T-helper 22 cell (primary cell): ENCODE results near the gene CALHM4.
"Not testable (repeated sequence)": the region's sequence is repeated elsewhere in the genome, so short reads cannot be mapped to it uniquely, and the experiment has no call there.

Experiments used
- DNase-seq: peaks from one replicate; pipeline ENCODE4 v3.0.0-alpha.2; 2020; ENCODE audit warnings: low read depth

CALHM4 gene

GRCh38 chr6:116577486-116577885 lies 23.9 kb downstream of the CALHM4 start:
- DNase-seq = no peak

DNA sequence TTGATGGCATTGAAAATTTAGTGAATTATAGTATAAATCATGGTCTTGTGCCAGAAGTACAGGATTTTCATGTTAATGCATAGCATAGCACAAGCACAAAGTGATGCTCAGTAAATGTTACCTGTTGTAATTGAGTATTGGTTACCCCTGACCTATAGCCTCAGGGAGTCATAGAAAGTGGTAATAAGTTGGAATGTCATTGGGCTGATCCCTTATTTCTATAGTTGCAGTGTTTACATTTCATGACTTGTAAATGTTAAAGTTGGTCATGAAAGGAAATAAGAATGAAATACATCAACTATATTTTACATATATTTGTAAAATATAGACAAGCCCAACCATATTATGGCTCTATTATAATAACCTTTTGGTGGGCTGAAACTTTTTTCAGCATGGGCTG lies 24.8 kb downstream of the CALHM4 start:
- DNase-seq = no peak

GRCh38 chr6:116579143-116579542 lies 25.6 kb downstream of the CALHM4 start:
- no peak for DNase-seq

- no peak for DNase-seq
These were observed 26.6 kb downstream of the CALHM4 start for GRCh38 chr6:116580198-116580597.

- no peak for DNase-seq
These were observed 32.7 kb downstream of the CALHM4 start for GRCh38 chr6:116586276-116586675.

GRCh38 chr6:116586738-116587137 lies 33.2 kb downstream of the CALHM4 start:
- DNase-seq = no peak

DNA sequence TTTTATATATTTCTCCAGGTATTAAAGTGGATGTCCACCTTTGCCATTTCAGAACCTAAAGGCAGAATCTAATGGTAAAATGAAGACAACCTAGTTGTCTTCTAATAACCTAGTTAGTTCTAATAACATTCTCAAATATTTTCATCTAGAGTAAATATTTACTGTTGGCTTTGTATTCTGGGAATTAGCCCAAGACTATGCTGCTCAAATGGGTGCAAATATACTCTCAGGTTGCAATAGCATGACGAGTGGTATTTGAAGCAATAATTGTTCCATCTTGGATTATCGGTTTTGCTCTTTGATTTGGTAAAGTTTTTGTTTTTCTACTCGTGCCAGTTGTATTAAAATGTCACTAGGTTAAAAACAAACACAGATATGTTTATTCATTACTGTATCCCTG lies 41.7 kb downstream of the CALHM4 start:
- DNase-seq = no peak

- no peak for DNase-seq
These were observed 43.3 kb downstream of the CALHM4 start for GRCh38 chr6:116596815-116597214.

DNA sequence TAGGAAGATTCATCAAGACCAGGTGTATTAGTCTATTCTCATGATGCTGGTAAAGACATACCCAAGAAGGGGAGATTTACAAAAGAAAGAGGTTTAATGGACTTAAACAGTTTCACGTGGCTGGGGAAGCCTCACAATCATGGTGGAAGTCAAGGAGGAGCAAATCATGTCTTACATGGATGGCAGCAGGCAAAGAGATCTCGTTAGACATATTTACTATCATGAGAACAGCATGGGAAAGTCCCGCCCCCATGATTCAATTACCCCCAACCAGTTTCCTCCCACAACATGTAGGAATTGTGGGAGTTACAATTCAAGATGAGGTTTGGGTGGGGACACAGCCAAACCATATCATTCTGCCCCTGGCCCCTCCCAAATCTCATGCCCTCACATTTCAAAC lies 50.4 kb downstream of the CALHM4 start:
- not testable (repeated sequence) for DNase-seq

DNA sequence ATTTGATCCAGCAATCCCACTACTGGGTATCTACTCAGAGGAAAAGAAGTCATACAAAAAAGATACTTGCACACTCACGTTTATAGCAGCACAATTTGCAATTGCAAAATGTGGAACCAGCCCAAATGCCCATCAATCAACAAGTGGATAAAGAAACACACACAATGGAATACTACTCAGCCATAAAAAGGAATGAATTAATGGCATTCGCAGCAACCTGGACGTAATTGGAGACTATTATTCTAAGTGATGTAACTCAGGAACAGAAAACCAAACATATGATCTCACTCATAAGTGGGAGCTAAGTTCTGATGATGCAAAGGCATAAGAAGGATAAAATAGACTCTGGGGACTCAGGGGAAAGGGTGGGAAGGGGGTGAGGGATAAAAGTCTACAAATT lies 51.3 kb downstream of the CALHM4 start:
- not testable (repeated sequence) for DNase-seq

GRCh38 chr6:116605935-116606334 lies 52.4 kb downstream of the CALHM4 start:
- no peak for DNase-seq
